GM21528 (cell line): ENCODE measurements around the gene OSBPL5.

Experiments
- ATAC-seq: cut with Tn5 transposase; IDR thresholded peaks from one replicate; pipeline ENCODE4 v1.9.1; 2021; ENCODE audit warnings: mild to moderate bottlenecking, moderate library complexity; ENCODE audit not compliant: unreplicated experiment, low FRiP score

The OSBPL5 gene

DNA sequence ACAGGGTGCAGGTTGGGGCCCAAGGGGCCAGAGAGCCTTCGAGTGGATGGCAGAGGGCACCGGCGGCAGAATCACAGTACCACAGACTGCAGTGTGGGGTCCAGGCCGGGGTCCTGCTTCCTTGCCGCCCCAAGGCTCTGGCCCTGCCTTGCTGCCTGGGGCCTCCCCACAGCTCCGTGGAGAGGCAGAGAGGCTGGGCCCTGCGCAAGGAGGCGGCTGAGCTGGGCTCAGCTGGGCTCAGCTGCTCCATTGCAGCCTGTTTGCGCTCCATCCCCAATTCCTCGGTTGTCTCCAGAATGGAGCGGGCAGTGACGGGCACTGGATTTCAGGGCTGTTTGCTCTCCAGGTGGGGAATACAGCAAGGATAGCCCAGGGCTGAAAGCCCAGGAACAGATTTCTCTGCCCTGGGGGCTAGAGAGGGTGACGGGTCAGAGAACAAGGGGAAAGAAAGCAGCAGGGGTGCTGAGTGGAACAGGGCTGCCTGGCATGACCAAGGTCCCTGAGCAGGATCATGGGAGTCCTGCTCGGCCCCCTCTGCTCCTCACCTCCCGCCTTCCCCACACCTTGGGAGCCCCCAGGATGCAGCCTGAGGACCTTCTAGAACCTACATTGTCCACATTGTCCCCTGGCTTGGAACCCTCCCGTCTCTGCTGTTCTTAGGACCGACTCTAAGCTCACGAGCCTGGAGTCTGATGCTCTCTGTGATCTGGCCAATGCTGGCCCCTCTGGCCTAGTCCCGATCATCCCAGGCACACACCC, 34.6 kb upstream of the OSBPL5 start:
- ATAC-seq = no peak

DNA sequence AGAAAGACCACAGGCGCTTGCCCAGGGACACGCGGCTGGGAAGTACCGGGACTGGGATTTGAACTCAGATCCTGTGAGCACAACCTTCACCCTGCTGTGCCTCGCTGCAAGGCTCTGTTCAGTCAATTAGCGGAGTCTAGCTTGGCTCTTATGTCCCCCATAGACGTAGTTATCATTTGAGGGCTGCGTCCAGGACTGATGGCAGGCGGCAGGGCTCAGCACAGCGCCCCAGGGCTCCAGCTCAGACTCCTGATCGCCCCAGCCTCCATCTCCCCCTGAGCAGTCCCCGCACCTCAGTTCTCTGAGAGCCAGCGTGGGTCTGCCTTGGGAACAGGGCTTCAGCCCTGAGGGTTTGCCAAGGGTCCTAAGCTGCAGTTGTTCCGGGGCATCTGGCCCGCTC, 33.7 kb upstream of the OSBPL5 start:
- ATAC-seq = no peak

DNA sequence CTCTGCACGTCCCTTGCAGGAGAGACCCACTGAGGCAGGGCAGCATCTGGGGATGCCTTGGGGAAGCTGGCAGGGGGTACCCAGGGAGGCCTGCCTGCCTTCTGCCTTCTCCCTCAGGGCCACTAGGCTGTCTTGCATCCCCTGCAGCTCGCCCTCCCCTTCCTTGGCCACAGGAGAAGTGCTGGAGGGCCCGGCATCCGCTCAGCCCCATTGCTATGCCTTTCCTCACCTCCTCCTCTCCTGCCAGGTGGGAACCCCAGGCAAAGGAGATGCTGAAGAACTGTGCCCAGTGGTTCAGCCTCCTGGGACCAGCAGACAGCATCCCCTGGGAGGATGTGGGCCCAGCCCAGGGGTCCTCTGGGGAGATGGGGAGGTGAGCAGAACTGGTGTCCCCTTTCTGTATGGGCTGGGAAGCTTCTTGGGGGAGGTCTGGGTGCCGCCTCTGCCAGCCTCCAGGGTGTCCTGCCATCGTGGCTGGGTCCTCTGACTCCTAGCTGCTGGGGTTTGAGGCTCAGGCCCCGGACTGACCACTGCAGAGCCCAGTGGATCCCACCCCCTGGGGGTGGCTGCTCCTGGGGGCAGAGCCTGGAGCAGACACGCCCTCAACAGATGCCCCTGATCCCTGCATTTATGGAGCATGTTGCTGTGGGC, 32.9 kb upstream of the OSBPL5 start:
- ATAC-seq = no peak

GRCh38 chr11:3197044-3197695, 32.1 kb upstream of the OSBPL5 start:
- ATAC-seq = no peak

- no peak for ATAC-seq
Observed at GRCh38 chr11:3196161-3197043, 31.3 kb upstream of the OSBPL5 start.

DNA sequence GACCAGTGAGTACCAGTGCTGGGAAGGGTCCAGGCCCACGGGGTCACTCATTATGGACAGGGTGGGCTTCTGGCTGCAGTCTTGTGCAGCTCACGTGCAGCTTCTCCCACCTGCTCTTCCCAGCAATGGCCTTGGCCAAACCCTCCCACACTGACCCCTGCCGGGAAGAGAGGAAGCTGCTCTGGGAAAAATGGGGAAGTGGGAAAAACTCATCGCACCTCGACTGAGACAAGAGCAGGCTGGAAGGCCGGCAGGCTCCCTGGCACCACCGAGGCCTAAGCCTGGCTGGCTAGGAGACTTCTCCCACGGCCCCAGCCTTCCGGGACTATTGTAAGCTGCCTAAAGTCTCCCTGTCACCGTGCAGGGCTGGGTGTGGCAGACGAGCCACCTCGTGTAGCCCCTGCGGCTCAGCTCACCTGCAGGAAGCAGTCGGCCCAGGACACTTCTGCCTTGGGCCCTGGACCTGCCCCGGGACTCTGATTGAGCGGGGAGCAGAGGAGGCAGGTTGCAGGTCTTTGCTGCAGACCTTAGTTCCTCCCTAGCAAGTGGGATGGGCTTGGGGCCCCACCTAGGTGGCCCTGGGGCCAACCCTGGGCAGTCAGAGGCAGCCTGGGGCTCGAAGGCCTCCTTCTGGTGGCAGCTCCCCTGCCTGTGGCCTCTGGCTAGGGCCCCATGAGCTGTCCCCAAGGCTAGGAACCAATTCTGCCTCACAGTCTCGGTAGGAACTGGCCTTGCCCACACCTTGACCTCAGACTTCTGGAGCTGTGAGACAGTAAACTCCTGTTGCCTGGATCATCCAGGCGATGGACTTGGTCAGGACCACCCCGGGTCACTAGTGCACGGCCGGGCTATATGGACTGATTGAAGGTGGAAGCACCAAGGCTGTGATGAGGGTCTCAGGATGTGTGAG, 30.4 kb upstream of the OSBPL5 start:
- ATAC-seq = no peak

DNA sequence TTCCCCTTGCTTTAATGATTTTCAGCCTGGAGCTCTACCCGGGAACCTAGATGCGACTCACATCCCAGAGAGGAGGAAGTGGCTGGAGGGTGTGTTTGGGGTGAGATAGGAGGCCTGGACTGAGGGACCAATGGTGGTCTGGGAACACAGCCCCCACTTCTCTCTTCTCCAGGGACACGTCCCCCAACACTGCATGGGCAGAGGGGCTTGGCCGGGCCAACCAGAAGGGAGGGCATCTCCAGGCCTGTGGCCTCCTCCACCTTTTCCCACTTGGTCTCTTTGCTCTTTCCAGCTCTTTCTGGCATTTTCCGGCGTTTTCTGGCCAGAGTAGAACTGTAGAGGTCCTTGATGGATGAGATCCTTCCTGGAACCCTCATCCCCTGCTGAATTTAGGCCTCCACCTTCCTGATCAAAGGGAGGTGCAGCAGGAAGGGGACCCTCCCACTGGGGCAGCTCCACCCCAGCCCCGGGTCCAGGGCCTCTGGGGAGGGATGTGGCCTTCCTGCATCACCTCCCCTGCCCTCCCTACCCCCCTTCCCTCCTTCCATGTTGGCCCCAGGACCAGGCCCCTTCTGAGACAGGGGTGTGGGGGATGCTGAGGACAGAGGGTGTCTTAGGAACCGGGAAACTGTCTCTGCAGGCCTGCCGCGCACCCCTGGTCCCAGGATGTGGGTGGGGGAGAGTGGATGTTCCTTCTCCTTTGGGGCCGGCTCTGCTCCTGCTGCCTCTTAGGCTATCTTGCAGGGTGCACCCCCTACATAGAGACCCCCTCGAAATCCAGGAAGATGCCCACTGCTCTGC, 29.1 kb upstream of the OSBPL5 start:
- ATAC-seq = no peak

DNA sequence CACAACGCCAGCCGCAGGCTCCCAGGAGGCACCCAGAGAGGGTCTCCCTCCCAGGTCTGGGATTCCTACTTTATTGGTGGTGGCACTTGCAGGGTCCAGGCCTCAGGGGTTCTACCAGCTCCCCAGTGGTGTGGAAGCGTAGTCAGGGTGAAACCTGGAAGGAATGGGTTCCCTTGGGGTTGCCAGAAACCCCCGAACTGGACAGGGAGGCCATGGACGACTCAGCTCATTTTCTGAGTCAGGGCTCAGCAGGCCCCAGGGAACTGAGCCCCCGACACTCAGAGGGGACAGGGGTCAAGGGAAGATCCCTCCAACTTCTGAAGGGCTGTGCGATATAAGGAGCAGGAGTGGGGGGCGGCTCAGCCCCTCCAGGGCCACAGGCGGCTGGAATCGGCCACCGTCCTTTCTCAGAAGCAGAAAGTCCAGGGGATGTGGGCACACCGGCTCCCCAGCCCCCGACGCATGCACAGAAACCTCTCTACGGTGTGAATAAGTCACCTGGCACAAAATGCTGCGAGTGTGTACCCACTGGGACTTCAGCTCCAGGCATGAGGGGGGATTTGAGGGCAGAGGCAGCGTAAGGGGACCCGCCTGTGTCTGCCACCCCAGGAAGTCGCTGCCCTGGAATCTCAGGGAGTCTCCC, 28.4 kb upstream of the OSBPL5 start:
- no peak for ATAC-seq

DNA sequence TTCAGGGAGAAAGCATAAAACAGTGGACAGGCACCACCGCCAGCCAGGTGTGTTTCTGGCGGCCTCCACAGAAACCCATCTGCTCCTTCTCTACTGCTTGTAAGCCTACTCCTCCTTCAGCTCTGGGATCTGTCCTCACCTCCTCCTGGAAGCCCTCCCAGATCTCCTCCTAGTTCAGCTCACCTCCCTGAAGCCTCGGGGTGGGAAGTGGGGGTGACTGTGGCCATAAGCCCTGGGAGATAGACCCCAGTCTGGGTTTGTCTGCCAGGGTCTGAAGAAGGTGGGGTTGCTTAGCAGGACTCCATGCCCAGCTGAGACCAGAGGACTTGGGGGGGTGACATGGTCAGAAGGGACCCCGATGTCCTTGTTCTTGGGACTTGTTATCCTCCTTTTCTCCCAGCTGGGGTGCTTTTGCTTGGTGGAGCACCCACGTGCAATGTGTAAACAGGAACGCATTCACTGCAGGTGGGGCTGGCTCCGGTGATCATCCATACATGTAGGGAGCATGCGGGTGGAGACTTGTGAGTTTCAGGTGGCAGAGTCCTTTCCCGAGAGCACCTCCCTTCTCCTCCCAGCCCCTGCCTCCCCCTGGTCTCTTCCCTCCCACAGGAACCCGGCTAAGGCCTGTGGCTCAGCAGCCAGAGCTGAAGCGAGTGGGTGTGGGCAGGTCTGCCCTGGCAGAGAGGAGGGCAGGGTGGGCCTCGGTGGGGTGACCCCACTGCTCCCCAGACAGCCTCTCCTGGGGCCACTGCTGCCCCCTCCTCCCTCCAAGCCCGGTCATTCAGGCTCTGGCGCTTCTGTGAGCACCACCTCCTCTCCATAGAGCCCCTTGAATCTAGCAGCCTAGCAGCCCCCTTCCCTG, 27.6 kb upstream of the OSBPL5 start:
- ATAC-seq = no peak

DNA sequence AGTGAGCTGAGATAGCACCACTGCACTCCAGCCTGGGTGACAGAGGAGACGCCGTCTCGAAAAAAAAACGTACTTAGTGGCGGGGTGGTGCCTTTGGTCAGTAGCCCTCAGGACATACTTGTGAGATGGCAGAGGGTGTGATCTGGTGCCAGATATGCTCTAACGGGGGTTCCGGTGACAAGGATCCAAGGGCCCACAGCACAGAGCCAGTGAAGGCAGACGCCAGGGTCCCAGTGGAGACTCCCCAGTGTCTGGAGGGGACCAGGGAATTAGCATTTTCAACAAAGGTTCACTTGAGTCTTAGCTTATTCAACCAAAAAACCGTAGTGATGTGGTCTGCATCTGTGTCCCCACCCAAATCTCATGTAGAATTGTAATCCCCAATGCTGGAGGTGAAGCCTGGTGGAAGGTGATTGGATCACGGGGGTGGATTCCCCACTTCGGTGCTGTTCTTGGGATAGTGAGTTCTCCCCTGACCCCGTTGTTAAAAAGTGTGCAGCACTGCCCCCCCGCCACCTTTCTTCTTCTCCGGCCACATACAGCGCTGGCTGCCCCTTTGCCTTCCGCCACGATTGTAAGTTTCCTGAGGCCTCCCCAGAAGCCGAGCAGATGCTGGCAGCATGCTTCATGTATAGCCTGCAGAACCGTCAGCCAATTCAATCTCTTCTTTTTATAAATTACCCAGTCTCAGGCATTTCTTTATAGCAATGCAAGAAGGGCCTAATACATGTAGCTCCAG, 26.6 kb upstream of the OSBPL5 start:
- no peak for ATAC-seq

DNA sequence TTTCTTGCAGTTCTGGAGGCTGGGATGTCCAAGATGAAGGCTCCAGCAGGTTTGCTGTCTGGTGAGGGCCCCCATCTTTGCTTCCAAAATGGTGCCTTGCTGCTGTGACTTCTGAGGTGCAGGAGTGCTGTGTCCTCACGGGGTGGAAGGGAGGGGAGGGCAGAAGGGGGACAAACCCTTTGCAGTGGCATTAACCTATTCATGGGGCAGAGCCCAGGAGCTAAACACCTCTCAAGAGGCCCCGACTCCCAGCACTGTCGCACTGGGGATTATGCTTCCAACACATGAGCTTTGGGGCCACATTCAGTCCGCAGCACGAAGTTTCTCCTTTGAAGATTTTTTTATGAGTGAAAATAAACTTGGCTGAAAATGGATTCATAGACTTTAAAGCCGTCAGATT, 25.5 kb upstream of the OSBPL5 start:
- no peak for ATAC-seq

DNA sequence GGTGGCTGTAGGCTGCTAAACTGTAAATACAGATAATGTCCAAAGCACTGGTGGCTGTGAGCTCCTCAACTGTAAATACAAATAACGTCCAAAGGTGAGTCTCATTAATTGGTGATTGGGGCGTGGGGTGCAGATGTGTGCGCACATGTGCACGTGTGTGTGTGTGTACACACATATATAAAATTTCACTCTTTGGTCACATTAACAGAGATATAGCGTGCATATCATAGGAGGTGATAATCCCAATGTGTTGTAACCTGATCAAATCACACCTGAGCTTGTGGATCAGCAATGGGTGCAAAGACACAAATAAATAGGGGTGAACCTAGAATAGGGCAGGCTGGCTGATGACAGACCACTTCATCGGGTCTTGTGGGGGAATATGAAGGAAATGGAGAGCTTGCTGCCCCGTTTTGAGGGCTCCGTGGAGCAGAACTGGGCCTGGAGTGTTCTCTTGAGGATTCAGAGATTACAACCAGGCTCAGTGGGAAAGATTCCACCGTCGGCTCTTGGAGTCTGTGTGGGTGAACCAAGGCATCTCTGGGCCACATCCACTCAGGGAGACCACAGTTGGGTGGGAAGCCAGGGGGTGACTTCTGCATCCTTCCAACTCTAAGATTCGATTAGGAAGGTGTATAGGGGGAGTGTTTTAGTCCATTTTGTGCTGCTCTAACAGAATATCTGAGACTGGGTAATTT, 24.9 kb upstream of the OSBPL5 start:
- no peak for ATAC-seq

DNA sequence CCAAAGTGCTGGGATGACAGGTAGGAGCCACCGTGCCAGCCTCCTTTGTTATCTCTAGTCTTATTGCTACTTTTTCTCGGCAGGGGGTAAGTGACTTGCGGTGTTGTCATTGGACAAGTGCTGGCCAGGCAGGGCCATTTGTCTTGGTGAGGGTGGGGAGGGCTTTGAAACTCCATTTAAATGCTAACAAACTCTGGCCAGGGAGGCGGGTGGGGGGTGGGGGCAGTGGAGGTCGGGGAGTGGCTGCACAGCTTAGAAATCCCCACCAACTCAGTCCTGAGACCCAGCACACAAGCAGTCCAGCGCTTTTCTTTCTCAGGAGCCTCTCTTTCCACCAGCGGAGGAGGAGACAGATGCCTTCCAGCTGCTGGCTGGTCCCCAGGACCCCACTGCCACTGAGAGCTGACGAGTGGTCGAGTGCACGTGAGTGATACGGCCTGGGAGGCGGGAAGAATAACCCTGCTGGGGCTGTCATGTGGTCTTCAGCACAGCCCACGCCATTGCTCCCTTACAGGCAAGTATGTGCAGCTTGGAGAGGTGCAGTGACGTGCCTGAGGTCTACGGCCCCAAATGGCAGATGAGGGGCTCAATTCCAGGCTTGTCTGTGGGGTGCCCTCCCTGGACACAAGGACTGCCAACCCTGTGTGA, 24.2 kb upstream of the OSBPL5 start:
- ATAC-seq = no peak

DNA sequence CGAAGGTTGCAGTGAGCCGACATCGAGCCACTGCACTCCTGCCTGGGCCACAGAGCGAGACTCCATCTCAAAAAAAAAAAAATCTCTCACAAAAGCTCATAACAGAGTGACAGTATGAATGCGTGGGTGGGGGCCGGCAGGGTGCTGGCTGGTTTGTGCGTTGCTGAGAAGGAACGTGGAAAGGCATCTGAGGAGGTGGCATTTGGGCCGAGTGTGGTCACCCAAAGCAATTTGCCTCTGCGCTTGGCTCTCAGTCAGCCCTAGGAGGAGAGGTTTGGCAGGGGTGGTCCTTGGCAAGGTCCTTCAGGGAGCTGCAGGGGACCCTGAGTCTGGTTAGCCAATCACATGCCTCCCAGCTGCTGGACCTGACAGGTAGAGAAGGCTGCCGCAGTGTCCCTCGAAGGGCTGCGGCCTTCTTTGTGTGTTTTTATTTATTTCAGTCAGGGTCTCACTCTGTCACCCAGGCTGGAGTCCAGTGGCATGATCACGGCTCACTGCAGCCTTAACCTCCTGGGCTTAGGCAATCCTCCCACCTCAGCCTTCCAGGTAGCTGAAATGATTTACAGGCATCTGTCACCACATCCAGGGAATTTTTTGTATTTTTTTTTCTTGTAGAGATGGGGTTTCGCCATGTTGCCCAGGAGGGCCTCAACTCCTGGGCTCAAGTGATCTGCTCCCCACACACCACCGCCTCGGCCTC, 23.5 kb upstream of the OSBPL5 start:
- no peak for ATAC-seq
